Stimulated activated CD4-positive, alpha-beta T cell treated with anti-CD3 and anti-CD28 coated beads, Interleukin-2, amount 100 ng/mL, for 48 hours (primary cell): ENCODE measurements around the gene PGAP6.
"Not testable (repeated sequence)": the region's sequence is repeated elsewhere in the genome, so short reads cannot be mapped to it uniquely, and the experiment has no call there.

ENCODE experiments used
- DNase-seq, 2 donors: peaks; one replicate each; pipeline ENCODE4 v3.0.0-alpha.2; 2020

Gene PGAP6, protein sequence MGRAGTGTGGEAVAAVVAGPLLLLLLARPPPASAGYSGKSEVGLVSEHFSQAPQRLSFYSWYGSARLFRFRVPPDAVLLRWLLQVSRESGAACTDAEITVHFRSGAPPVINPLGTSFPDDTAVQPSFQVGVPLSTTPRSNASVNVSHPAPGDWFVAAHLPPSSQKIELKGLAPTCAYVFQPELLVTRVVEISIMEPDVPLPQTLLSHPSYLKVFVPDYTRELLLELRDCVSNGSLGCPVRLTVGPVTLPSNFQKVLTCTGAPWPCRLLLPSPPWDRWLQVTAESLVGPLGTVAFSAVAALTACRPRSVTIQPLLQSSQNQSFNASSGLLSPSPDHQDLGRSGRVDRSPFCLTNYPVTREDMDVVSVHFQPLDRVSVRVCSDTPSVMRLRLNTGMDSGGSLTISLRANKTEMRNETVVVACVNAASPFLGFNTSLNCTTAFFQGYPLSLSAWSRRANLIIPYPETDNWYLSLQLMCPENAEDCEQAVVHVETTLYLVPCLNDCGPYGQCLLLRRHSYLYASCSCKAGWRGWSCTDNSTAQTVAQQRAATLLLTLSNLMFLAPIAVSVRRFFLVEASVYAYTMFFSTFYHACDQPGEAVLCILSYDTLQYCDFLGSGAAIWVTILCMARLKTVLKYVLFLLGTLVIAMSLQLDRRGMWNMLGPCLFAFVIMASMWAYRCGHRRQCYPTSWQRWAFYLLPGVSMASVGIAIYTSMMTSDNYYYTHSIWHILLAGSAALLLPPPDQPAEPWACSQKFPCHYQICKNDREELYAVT

DNA sequence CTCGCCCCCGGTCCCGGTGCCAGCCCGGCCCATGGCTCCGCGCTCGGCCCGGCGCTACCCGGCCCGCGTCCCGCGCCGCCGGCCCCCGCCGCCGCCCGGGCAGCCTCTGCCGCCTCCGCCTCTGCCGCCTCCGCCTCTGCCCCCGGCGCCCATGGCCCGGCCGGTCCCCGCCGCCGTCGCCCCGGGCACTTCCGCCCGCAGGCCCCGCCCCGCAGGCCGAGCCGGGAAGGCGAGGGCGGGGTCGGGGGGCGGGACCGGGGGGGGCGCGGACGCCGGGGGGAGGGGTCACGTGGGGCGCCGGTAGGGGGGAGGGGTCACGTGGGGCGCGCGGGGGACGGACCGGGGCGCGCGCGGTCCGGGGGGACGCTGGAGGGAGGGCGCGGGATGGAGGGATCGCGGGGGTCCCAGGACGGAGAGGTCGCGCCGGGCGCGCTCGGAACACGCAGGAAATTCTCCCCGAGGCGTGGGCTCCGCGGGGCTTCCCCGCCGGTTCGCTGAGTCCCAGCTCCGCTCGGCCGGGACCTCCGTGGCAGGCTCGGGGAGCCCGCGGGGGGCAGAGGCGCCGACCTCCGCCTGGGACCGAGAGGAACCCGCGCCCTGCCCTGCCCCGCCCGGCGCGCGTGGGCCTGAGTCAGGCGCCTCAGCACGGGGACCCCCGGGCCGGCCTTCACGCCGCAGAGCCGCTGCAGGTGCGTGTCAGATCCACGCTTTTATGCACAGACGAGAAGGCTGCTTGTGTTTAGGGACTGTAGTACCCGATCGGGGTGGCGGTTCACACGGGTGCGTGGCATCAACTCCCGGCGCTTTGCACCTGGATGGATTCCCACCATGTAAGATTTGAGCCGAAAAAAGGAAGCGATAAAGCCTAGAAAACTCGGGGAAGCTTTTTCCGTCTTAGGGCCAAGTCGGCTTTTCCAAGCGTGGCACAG, at the start of gene PGAP6:
Gene PGAP6 (minus strand): TSS at position 190 of the 929 bp plus-strand sequence. CDS start 157 bp downstream, at position 33.
- DNase-seq, result peak; percentile 52 to 62

DNA sequence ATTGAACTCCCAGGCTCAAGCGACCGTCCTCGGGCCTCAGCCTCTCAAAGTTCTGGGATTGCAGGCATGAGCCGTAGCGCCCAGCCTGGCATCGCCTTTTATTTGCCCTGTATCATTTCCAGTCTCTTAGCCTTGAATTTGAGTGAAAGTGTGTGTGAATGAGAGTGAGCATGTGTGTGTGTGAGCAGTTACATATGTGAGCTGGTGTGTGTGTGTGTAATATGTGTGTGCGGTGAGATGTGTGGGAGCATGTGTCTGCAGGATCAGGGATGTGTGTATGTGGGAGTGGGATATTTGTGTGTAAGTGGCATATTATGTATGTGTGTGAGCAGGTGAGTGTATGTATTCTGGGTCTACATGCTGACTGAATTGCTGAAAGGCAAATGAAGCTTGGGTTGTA, 49.1 kb upstream of the PGAP6 start:
- no peak for DNase-seq

DNA sequence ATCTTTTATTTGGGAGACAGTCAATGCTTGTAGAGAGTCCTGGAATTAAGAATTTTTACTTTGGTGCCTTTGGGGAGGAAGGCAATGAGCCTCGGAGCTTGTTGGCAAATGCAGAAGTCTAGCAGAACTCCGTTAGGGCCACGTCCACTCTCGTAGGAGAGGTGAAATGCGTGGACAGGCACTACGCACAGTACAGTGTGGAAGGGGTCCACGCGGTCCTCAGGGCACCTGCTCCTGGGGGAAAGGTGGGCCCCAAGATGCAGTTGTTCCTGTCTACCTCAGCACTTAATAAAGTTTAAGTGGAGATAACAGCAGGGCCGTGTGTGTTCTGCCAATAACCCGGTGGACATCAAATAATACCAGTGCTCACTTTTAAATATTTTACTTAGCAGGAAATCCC, 45.5 kb upstream of the PGAP6 start:
- DNase-seq, result no peak

DNA sequence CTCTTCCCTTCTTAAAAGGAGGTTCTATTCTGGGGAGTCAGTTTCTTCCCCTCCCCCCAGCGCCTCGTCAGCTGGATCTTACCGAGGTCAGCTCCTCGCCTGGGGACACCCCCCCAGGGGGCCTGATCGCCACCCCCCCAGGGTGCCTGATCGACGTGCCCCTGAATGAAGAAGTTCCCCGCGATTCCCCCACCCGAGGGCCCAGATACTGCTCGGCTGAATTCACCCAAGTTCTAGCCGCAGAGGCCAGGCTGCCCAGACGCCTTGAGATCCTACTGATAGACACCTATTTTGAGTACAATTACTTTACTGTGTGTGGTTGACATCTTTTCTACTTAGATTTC, 45.1 kb upstream of the PGAP6 start:
- DNase-seq, result no peak

DNA sequence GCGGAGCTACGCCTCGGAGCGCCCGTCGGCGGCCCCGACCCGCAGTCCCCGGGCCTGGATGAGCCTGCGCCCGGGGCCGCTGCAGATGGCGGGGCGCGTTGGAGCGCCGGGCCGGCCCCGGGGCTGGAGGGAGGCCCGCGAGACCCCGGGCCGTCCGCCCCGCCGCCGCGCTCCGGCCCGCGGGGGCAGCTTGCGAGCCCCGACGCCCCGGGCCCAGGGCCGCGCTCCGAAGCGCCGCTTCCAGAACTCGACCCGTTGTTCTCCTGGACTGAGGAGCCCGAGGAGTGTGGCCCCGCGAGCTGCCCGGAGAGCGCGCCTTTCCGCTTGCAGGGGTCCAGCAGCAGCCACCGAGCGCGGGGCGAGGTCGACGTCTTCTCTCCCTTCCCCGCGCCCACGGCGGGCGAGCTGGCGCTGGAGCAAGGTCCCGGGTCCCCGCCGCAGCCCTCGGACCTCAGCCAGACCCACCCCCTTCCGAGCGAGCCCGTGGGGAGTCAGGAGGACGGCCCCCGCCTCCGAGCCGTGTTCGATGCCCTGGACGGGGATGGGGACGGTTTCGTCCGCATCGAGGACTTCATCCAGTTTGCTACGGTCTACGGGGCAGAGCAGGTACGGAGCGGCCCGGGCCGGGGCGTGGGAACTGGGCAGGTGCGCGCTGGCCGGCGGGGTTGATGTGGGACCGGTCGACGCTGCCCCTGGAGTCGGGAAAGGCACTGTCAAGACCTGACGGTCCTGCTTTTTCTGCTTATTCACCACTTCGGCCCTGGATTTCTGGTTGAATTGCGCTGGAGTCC, 44.5 kb upstream of the PGAP6 start:
- DNase-seq, result peak in 1 of 2 donors; percentile 6

DNA sequence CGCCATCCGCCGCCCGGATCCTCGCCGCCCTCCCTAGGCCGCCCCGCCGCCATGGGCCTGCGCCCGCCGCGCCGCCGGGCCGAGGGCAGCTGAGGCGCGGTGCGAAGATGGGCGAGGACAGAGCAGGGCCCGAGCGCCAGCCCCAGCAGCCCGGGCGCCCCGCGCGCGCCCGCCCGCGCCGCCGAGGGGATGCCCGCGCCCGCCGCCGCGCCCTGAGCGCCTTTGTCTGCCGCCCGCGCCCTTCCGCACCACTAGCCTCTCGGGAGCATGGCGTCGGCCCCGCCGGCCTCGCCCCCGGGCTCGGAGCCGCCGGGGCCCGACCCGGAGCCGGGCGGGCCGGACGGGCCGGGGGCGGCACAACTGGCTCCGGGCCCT, 43.9 kb upstream of the PGAP6 start:
- DNase-seq, result peak in 1 of 2 donors; percentile 42

DNA sequence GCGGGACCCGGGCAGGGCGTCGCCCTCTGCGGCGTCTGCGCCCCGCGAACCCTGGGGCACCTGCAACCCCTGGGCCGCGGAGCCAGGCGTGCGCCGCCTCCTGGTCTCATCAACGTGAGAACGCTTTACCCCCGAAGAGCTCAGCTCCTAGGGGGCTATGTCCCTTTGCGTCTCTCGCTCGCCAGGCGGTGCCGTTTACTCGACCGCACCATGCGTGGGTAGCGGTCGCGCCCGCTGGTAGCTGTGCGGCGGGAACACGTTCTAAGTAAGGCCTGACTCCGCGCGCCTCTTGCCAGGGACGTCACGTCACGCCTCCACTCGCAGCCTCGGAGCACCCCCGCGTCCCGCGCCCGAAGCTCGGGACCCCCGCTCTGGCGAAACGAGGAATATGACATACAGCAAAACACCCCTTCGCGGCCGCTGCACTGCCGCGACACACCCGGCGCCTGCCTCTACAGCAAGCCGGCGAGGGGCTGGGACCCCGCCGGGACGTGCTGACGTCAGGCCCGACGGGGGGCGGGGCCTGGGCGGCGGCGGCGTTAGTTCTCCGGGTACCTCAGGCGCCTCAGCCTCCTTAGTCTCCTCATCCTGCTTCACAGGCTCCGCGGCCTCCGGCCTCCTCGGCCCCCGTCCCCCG, 43.4 kb upstream of the PGAP6 start, which contains the start of gene RAB11FIP3:
Gene RAB11FIP3 (plus strand): TSS at position 568 of the 637 bp plus-strand sequence. CDS start 358 bp downstream, outside the sequence.
- peak; percentile 78 to 79 for DNase-seq

DNA sequence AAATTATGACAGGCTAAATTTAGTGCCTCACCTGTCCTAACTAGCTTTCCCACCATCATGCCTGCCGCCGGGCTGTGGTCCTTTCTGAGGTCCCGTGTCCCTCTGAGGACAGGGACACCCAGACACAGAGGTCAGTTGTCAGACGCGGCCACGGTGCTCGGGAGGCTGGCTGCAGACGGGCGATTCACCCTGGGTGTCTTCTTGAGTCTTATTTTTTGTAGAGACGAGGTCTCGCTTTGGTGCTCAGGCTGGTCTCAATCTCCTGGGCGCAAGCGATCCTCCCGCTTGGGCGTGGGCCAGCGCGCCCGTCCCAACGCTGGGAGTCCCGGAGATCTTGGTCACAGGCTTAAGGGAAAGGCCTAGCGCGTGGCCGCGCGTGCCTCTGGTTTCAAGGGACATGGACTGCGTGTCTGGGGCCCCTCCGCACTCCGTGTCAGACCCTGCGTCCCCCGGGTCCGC, 42.9 kb upstream of the PGAP6 start:
- DNase-seq, result no peak

DNA sequence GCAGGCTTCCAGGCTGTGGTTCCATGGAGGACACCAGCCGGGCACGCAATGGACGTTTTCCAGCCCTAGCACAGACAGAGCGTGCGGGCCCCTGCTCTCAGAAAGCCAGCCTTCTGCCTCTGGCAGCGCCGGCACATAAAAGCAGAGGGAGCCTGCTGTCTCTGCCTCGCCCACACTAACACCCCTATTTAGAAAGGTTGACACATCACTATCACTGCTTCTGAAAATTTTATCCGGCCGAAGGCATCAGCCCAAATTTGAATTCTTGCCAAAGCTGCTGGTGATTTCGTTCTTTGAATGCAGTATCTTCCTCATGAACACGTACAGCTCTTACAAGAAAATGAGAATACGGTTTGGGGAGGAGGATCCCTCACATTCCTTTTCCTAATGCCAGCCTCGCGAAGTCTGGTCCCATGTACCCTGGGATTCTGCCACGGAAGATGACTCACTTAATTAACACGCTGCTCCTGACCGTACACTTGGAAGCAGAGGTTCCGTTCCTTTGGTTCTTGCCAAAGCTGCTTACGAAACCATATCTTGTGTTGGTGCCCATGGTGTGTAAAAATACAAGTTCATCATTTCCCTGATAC, 42.4 kb upstream of the PGAP6 start:
- no peak for DNase-seq

DNA sequence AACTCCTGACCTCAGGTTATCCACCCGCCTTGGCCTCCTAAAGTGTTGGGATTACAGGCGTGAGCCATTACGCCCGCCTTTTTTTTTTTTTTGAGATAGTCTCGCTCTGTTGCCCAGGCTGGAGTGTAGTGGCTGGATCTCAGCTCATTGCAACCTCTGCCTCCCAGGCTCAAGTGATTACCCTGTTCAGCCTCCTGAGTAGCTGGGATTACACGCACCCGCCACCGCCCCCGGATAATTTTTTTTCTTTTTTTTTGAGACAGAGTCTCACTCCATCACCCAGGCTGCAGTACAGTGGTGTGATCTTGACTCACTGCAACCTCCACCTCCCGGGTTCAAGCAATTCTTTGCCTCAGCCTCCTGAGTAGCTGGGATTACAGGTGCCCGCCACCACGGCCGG, 40.4 kb upstream of the PGAP6 start:
- DNase-seq, result not testable (repeated sequence)

DNA sequence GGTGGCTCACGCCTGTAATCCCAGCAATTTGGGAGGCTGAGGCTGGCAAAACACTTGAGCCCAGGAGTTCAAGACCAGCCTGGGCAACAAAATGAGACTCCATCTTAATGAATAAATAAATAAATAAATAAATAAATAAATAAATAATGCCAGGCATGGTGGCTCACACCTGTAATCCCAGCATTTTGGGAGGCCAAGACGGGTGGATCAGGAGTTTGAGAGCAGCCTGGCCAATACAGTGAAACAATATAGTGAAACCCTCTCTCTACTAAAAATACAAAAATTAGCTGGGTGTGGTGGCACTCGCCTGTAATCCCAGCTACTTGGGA, 33.4 kb upstream of the PGAP6 start:
- not testable (repeated sequence) for DNase-seq

DNA sequence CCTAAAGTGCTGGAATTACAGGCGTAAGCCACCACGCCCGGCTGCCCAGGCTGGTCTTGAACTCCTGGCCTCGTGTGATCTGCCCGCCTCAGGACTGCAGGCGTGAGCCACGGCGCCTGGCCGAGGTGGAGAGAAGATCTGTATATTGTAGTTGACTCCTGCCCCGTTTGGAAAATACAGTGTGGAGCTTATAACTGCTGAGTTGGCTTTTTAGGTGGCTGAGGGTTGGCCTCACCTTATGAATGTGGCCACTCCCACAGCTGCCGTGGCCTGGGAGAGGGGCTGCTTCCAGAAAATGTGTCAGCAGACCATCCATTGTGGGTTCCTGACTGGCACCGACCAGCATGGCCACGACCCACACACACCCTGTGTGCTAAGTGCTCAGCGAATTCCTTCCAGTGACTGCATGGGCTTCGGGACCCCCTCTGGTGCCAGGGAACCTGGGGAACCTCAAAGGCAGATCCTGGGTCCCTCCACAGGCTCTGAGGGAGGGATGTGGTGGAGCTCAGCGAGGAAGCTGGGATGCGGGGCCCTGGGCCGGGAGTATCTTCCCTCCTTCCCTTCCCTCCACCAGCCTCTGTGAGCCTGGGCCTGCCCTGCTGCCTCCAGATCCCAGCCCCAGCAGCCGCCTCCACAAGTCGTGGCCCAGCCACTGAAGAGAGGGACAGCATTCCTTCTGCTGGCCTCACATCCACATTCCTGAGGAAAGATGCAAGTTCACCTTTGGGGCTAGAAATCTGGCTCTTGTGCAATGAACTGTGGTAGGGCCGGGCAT, 32.8 kb upstream of the PGAP6 start:
- no peak for DNase-seq

DNA sequence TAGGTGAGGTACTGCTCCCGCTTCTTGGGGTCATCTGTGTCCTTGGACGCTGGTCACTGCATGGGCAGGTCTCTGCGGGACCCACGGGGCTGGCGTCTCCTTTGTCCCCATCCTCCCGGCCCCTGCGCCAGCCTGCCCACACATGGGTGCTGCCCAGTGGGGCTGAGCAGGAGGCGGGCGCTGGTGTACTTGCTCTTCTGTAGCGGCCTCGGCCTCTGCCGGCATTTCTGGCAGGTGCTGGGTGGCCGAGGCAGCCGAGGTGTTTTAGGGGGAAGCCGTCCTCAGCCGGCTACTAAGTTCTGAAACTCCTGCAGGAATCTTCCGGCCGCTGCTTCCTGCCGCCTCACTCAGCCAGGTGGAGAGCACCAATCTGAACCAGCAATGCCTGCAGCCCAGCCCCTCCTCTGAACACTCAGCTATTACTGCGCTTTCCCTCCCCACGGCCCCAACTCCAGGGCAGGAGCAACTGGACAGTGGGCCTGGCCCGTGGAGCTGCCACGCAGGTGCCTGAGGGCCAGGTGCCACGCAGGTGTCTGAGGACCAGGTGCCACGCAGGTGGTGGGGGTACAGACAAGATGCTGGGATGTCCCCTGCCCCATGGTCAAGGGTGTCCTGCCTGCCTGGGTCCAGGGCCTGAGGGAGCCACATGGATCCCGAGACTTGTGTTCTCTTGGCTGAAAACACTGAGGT, 29.9 kb upstream of the PGAP6 start:
- DNase-seq, result no peak

DNA sequence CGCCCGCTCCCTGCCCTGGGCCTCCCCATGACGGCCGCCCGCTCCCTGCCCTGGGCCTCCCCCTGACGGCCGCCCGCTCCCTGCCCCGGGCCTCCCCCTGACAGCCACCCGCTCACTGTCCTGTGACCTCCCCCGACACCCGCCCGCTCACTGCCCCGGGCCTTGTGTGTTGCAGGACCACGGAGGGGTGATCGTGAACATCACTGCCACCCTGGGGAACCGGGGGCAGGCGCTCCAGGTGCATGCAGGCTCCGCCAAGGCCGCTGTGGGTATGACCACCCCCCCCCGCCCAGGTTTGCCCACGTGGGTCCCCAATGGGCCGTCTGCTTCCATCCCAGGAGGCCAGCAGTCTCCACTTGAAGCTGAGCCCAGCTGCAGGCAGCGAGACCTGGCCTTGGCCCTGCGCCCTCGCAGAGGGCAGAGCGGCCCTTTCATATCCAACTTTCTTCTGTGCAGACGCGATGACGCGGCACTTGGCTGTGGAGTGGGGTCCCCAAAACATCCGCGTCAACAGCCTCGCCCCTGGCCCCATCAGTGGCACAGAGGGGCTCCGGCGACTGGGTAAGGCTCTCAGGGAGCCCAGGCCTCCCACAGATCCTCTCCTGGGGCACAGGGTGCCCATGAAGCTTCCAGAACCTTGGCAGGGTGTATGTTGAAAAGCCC, 28.9 kb upstream of the PGAP6 start:
- no peak for DNase-seq

DNA sequence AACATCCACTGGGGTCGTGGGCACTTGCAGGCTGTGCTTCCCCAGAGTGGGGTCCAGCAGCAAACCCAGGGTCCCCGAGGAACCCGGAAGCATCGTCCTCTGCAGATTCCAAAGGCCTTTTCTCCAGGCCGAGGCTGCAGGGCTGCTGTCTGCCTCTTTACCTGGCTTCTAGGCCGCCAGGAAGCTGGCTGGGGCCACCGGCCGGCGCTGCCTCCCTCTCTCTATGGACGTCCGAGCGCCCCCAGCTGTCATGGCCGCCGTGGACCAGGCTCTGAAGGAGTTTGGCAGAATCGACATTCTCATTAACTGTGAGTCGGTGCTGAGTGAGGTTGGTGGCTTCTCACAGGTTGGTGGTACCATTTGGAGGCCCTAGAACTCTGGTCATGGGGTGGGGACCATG, 25.5 kb upstream of the PGAP6 start:
- DNase-seq, result no peak

DNA sequence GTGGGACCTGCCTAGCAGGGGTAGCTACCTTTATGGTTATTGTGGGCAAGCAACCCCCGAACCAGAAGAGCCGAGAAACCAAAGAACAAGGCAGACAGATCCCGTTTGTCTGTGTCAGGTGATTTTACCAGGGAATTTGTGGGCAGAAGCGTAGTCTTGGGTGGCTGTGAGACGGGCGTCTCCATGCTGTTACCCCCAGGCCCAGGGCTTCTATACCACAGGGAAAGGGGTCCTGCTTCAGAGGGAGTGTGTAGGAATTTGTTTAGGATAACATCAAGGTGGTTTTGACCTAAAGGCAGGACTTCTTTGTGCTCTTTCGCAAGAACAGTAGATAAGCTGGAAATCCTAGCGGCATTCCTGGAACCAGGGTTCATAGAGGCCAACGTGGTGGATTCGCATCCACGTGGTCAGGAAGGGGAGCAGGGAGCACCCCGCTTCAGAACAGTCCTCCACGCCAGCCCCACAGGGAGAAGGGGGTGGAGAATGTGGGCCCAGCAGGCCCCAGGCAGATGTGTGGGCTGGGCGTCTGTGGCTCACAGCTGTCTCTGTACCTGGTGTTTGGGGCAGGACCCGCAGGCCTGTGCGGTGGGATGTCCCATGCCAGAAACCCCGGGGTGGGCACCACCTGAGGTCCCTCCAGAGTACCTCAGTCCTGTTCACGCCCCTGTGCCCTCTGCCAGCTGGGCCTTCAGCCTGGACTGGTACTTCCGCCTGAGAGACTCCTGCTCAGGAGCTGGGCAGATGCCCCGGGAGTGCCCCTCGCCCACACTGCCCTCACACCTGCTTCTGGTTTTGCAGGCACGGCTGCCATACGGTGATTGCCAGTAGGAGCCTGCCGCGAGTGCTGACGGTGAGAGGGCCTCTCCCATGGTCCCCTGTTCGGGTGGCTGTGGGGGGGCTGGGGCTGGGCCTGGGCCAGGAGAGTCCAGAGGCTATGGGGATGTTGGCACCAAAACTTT, 24.0 kb upstream of the PGAP6 start:
- no peak for DNase-seq

DNA sequence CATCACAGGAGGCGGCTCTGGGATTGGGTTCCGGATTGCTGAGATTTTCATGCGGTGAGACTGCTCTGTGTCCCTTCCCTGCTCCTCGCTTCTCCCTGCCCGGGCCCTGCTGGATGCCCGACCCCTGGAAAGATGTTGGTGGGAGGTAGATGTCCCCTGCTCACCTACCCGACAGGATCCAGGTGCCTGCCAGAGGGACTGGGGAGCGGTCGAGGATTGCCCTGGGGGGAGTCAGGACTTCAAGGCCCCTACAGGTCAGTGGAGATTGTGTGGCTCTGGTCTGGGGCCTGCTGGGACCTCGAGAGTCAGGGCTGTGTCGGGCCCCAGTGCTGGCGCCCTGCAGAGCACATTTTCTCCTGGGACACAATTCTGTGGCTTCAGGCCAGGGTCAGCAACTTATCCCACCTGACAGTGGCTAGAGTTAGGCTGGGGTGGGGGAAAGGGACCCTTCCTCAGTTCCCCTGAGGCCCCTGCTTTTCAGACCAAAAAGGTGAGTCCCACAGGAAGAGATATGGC, 23.3 kb upstream of the PGAP6 start:
- DNase-seq, result no peak
